ENCODE data around the gene IRF2BPL.
A peak's percentile ranks its signal among the peaks of the same experiment; 100 is the strongest.

Gene IRF2BPL

GRCh38 chr14:76995279-76996035, 33.1 kb downstream of the IRF2BPL start:
- CTCF ChIA-PET: interaction anchor here (0.6 kb wide), 1 partner anchor 32 kb away, joined by 3 read pairs; no protein-coding TSS in a partner anchor
- TF ChIP-seq CTCF (conservative IDR thresholded peaks at IDR 0.05; ENCODE audit: low read depth): no peak
- no peak for DNase-seq (ENCODE audit: low spot score)

GRCh38 chr14:76993752-76994151, 34.8 kb downstream of the IRF2BPL start:
- no peak overlapping the region for H3K27ac ChIP-seq
- ChIA-PET POLR2A (ENCODE audit: low non-redundant PET) (no interaction called here), CTCF (interaction anchor here (0.8 kb wide), 1 partner anchor 16 kb away, joined by 6 read pairs; no protein-coding TSS in a partner anchor)
- TF ChIP-seq CTCF (conservative IDR thresholded peaks at IDR 0.05; ENCODE audit: low read depth): no peak
- DNase-seq (ENCODE audit: low spot score): no peak

More at GRCh38 chr14:76995279-76996035, 33.1 kb downstream of the IRF2BPL start:
- POLR2A ChIA-PET (ENCODE audit: low non-redundant PET): no interaction called here
- H3K27ac ChIP-seq: no peak overlapping the region

- CTCF ChIA-PET: no interaction called here
- no peak for DNase-seq (ENCODE audit: low spot score)
- TF ChIP-seq CTCF (conservative IDR thresholded peaks at IDR 0.05; ENCODE audit: low read depth): no peak
- POLR2A ChIA-PET (ENCODE audit: low non-redundant PET): no interaction called here
- H3K27ac ChIP-seq: no peak overlapping the region
Observed at GRCh38 chr14:76990084-76990483, 38.4 kb downstream of the IRF2BPL start.

GRCh38 chr14:76987956-76988520, 40.5 kb downstream of the IRF2BPL start:
- POLR2A ChIA-PET (ENCODE audit: low non-redundant PET): no interaction called here
- no peak for DNase-seq (ENCODE audit: low spot score)
- CTCF ChIA-PET: no interaction called here
- no peak for TF ChIP-seq CTCF (conservative IDR thresholded peaks at IDR 0.05; ENCODE audit: low read depth)
- H3K27ac ChIP-seq: no peak overlapping the region

- ChIA-PET CTCF (interaction anchor here (1.1 kb wide), 1 partner anchor 8 kb away, joined by 4 read pairs; no protein-coding TSS in a partner anchor), POLR2A (ENCODE audit: low non-redundant PET) (no interaction called here)
- TF ChIP-seq CTCF (conservative IDR thresholded peaks at IDR 0.05; ENCODE audit: low read depth): no peak
- DNase-seq (ENCODE audit: low spot score): no peak
- 0 out of 2 replicates have a peak overlapping the region, but pooled peaks have one; percentile 3 for H3K27ac ChIP-seq
Observed at GRCh38 chr14:76986231-76986565, 42.3 kb downstream of the IRF2BPL start.

GRCh38 chr14:76985540-76986230, 42.8 kb downstream of the IRF2BPL start:
- POLR2A ChIA-PET (ENCODE audit: low non-redundant PET): no interaction called here
- CTCF ChIA-PET: interaction anchor here (0.6 to 1.1 kb wide), 4 partner anchors 8 to 403 kb away, joined by 3 to 4 read pairs (median 4); no protein-coding TSS in a partner anchor
- no peak for DNase-seq (ENCODE audit: low spot score)
- TF ChIP-seq CTCF (conservative IDR thresholded peaks at IDR 0.05; ENCODE audit: low read depth): no peak
- H3K27ac ChIP-seq: 0 out of 2 replicates have a peak overlapping the region, but pooled peaks have one; percentile 3

All from RWPE1 (cell line).